GM12874 (cell line): Measurements from ENCODE around the gene RUFY1.

ENCODE experiments used
- CTCF ChIP-seq: IDR thresholded peaks from 2 replicates; pipeline ENCODE4 v1.5.1; 2011; ENCODE audit warnings: low read depth, mild to moderate bottlenecking, control low read depth, low read length, moderate library complexity; ENCODE audit not compliant: insufficient read depth

The RUFY1 gene

GRCh38 chr5:179620293-179620692 is 69.9 kb downstream of the RUFY1 start:
- TF ChIP-seq CTCF = no peak

GRCh38 chr5:179620703-179621350 is 70.5 kb downstream of the RUFY1 start:
- TF ChIP-seq CTCF = no peak

GRCh38 chr5:179621551-179622214 is 71.3 kb downstream of the RUFY1 start:
- TF ChIP-seq CTCF = no peak

GRCh38 chr5:179623003-179623905 is 72.9 kb downstream of the RUFY1 start, which contains the start of gene HNRNPH1:
TSS of gene HNRNPH1 (minus strand) at chr5:179623671. CDS start at chr5:179623133, 538 bp downstream.
- no peak for TF ChIP-seq CTCF

GRCh38 chr5:179623906-179624741 is 73.8 kb downstream of the RUFY1 start:
- TF ChIP-seq CTCF = no peak

GRCh38 chr5:179624841-179625271 is 74.5 kb downstream of the RUFY1 start:
- TF ChIP-seq CTCF = no peak

GRCh38 chr5:179648410-179648809 is 98.1 kb downstream of the RUFY1 start:
- no peak for TF ChIP-seq CTCF
